ENCODE results near the gene WNT1. TPM values are rescaled to one million over a fixed set of nuclear protein-coding genes. Genes with fewer than 3 reads are reported as not detected.
A peak's percentile ranks its signal among the peaks of the same experiment; 100 is the strongest.

WNT1 gene
- total RNA-seq: not detected in 2 replicates

- no peak for DNase-seq (ENCODE audit: low read depth in 2 of 2)
Measured at GRCh38 chr12:48978291-48978740, at the start of gene WNT1. Gene WNT1, plus strand, starts transcription at chr12:48978322. Its CDS starts 329 bp downstream, at chr12:48978651.

GRCh38 chr12:48929551-48929950 is 48.6 kb upstream of the WNT1 start:
- no peak for DNase-seq (ENCODE audit: low read depth in 2 of 2)

- DNase-seq (ENCODE audit: low read depth in 2 of 2): no peak
Measured at GRCh38 chr12:48930475-48930874, 47.6 kb upstream of the WNT1 start.

- DNase-seq (ENCODE audit: low read depth in 2 of 2): no peak
Measured at GRCh38 chr12:48932878-48933277, 45.2 kb upstream of the WNT1 start.

- DNase-seq (ENCODE audit: low read depth in 2 of 2): no peak
Measured at GRCh38 chr12:48933664-48934311, 44.3 kb upstream of the WNT1 start.

GRCh38 chr12:48934312-48934706 is 43.8 kb upstream of the WNT1 start:
- no peak for DNase-seq (ENCODE audit: low read depth in 2 of 2)

GRCh38 chr12:48936379-48936979 is 41.6 kb upstream of the WNT1 start:
- peak; percentile 45 to 78 for DNase-seq (ENCODE audit: low read depth in 2 of 2)

GRCh38 chr12:48937170-48937569 is 41.0 kb upstream of the WNT1 start:
- no peak for DNase-seq (ENCODE audit: low read depth in 2 of 2)

- no peak for DNase-seq (ENCODE audit: low read depth in 2 of 2)
Measured at GRCh38 chr12:48938805-48939204, 39.3 kb upstream of the WNT1 start.

- DNase-seq (ENCODE audit: low read depth in 2 of 2): no peak
Measured at GRCh38 chr12:48940181-48940580, 37.9 kb upstream of the WNT1 start.

GRCh38 chr12:48943221-48943620 is 34.9 kb upstream of the WNT1 start:
- DNase-seq (ENCODE audit: low read depth in 2 of 2): no peak

- DNase-seq (ENCODE audit: low read depth in 2 of 2): peak in 1 of 2 donors; percentile 23
Measured at GRCh38 chr12:48946205-48946604, 31.9 kb upstream of the WNT1 start.

- DNase-seq (ENCODE audit: low read depth in 2 of 2): no peak
Measured at GRCh38 chr12:48946943-48947342, 31.2 kb upstream of the WNT1 start.

GRCh38 chr12:48947727-48948126 is 30.4 kb upstream of the WNT1 start:
- DNase-seq (ENCODE audit: low read depth in 2 of 2): no peak

GRCh38 chr12:48952691-48953090 is 25.4 kb upstream of the WNT1 start:
- DNase-seq (ENCODE audit: low read depth in 2 of 2): no peak

GRCh38 chr12:48954061-48954460 is 24.1 kb upstream of the WNT1 start:
- no peak for DNase-seq (ENCODE audit: low read depth in 2 of 2)

GRCh38 chr12:48954841-48955501 is 23.2 kb upstream of the WNT1 start:
- DNase-seq (ENCODE audit: low read depth in 2 of 2): no peak

- peak; percentile 41 to 95 for DNase-seq (ENCODE audit: low read depth in 2 of 2)
Measured at GRCh38 chr12:48956279-48957140, 21.6 kb upstream of the WNT1 start.

- DNase-seq (ENCODE audit: low read depth in 2 of 2): peak; percentile 82 to 94
Measured at GRCh38 chr12:48957141-48958048, 20.7 kb upstream of the WNT1 start, which contains the start of gene ARF3. Gene ARF3, minus strand, starts transcription at chr12:48957487. Its CDS starts 16,392 bp downstream, at chr12:48941095.

GRCh38 chr12:48958049-48958388 is 20.1 kb upstream of the WNT1 start:
- no peak for DNase-seq (ENCODE audit: low read depth in 2 of 2)

GRCh38 chr12:48960834-48961233 is 17.3 kb upstream of the WNT1 start:
- DNase-seq (ENCODE audit: low read depth in 2 of 2): no peak

All from dermis microvascular lymphatic vessel endothelial cell (primary cell).